ENCODE measurements around the gene TACC2. TPM values are rescaled to one million over a fixed set of nuclear protein-coding genes. Genes with fewer than 3 reads are reported as not detected.

The TACC2 gene
- total and polyA plus RNA-seq, 9 of the 15 experiments (the other 6 are each of a cell fraction or from before 2014, with no cell fraction given) = under 0.01 to 0.35 (median 0.03) TPM; not detected in 6

GRCh38 chr10:122112625-122113160 is 123.7 kb downstream of the TACC2 start (continued):
- TF ChIP-seq ZNF449 (CRISPR knock-in tag; IDR thresholded peaks at IDR 0.05) (no peak), TARDBP (IDR thresholded peaks at IDR 0.05) (no peak), E2F8 (IDR thresholded peaks at IDR 0.05; ENCODE audit: low read depth, partially characterized antibody) (no peak), ETV1 (tag; conservative IDR thresholded peaks at IDR 0.05; ENCODE audit: low read depth) (no peak), BRF2 (IDR thresholded peaks at IDR 0.05; ENCODE audit: borderline replicate concordance, insufficient read depth, insufficient read length) (no peak), LEF1 (IDR thresholded peaks at IDR 0.05) (no peak), FOSL1 (tag; conservative IDR thresholded peaks at IDR 0.05) (peak; percentile 61), ELK1 (CRISPR knock-in tag; IDR thresholded peaks at IDR 0.05) (no peak), ZC3H11A (IDR thresholded peaks at IDR 0.05; ENCODE audit: low read depth, low read length) (no peak), DLX4 (CRISPR knock-in tag; IDR thresholded peaks at IDR 0.05) (no peak), ZNF316 (IDR thresholded peaks at IDR 0.05) (no peak), RBFOX2 (IDR thresholded peaks at IDR 0.05; ENCODE audit: low read depth, low read length) (no peak), CTCF (IDR thresholded peaks at IDR 0.05 in 2 of 3, conservative IDR thresholded peaks at IDR 0.05 in 1 of 3; ENCODE audit: insufficient read depth in 2 of 3, low read depth in 1 of 3, low read length in 3 of 3) (peak in 2 of 3 experiments; percentile 47 to 85; a peak in 4 of 6 replicates)
